Stimulated activated CD4-positive, alpha-beta T cell treated with anti-CD3 and anti-CD28 coated beads, Interleukin-15, amount 100 ng/mL, for 24 hours (primary cell): ENCODE results near the gene LMNA.
"Not testable (repeated sequence)": the region's sequence is repeated elsewhere in the genome, so short reads cannot be mapped to it uniquely, and the experiment has no call there.

Experiments used
- DNase-seq: peaks from one replicate; pipeline ENCODE4 v3.0.0-alpha.2; 2020

LMNA gene

GRCh38 chr1:156114101-156114918, at the start of gene LMNA:
LMNA (plus strand) TSS chr1:156114711; CDS start chr1:156114919, 208 bp downstream.
- peak; percentile 88 for DNase-seq

DNA sequence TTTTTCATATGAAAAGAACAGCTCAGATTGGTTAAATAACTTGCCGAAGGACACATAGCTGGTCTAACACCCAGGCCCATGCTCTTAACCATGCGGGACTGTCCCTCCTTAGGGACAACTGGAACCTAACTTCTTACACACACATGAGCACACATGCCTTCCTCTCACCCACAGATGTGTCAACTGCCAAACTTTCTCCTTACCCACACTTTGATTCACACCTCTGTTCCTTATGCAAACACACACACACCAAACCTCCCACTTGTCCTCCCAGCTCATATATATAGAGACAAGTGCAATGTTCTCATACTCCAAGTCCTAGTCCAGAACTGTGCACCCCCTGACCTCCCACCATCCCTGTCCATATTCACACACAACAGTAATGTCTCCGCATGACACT, 49.3 kb upstream of the LMNA start:
- DNase-seq, result no peak

GRCh38 chr1:156065871-156066270, 48.6 kb upstream of the LMNA start:
- DNase-seq, result no peak

GRCh38 chr1:156067262-156067661, 47.2 kb upstream of the LMNA start:
- DNase-seq, result no peak

- DNase-seq, result no peak
Measured at GRCh38 chr1:156069490-156070455, 44.7 kb upstream of the LMNA start.

DNA sequence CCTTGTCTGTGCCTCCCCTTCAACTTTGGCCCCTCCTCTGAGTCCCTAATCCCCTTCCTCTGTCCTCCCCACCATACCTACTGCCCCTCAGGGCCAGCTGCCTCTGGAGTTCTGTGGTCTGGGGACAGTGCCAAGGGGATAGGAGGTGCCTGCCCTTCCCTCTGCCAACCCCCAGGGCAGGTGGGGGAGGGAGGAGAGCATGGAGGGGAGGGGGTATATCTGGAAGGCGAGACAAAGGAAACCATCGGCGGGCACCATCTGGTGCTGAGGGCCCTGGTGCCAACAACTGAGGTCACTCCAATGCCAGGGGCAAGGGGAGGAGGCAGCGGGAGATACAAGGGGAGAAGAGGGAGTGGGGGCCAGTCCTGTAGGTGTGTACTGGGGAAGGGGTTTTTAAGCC, 44.0 kb upstream of the LMNA start:
- no peak for DNase-seq

- not testable (repeated sequence) for DNase-seq
Measured at GRCh38 chr1:156071332-156071816, 43.1 kb upstream of the LMNA start.

GRCh38 chr1:156072251-156072650, 42.3 kb upstream of the LMNA start:
- no peak for DNase-seq

DNA sequence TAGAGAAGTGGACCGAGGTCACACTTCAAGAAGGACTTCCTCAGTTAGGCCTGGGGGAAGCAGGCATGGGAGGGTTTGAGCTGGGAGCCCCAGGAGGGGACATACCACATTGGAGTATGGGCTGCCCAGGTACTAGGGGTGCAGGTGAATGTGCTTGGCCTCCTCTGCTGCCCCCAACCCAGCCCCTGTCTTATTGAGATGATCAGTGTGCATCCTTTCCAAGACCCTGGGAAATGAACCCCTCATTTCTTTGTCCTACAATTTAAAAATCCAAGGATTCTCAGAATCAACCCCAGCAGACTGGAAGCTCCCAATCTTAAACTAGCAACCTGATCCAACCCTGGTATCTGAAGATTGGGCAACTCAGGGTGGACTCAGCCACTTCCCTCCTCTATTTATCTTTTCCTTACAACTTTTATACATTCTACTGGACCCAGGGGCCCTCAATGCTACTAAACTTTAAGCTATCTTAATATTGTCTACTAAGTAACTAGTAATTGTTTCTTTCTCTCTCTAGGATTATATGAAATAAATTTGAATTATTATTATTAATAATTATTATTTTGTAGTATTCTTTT, 41.3 kb upstream of the LMNA start:
- DNase-seq, result no peak

GRCh38 chr1:156073740-156074139, 40.8 kb upstream of the LMNA start:
- DNase-seq, result no peak

- no peak for DNase-seq
Measured at GRCh38 chr1:156074661-156075060, 39.9 kb upstream of the LMNA start.

DNA sequence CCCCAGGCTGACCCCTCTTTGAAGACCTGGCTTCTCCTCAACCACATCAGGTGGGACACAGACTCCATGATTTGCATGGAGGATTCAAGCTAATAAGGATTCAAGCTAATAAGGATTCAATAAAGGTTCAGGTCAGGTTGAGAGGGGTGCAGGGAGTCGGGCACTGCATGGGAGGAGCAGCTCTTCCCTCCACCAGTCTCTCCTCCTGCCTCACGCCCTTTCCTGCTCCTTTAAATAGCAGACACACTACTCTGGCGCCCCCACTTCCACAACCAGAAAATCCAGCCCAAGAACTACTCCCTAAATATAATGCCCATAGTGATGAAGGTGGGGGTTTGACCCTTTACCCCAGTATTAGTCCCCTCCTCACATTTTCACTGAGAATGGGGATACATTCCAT, 39.3 kb upstream of the LMNA start:
- no peak for DNase-seq

- DNase-seq, result no peak
Measured at GRCh38 chr1:156075775-156076204, 38.7 kb upstream of the LMNA start.

- no peak for DNase-seq
Measured at GRCh38 chr1:156076609-156077429, 37.7 kb upstream of the LMNA start.

- no peak for DNase-seq
Measured at GRCh38 chr1:156077430-156077760, 37.1 kb upstream of the LMNA start.

GRCh38 chr1:156078728-156079127, 35.8 kb upstream of the LMNA start:
- no peak for DNase-seq

- no peak for DNase-seq
Measured at GRCh38 chr1:156079762-156080161, 34.7 kb upstream of the LMNA start.

DNA sequence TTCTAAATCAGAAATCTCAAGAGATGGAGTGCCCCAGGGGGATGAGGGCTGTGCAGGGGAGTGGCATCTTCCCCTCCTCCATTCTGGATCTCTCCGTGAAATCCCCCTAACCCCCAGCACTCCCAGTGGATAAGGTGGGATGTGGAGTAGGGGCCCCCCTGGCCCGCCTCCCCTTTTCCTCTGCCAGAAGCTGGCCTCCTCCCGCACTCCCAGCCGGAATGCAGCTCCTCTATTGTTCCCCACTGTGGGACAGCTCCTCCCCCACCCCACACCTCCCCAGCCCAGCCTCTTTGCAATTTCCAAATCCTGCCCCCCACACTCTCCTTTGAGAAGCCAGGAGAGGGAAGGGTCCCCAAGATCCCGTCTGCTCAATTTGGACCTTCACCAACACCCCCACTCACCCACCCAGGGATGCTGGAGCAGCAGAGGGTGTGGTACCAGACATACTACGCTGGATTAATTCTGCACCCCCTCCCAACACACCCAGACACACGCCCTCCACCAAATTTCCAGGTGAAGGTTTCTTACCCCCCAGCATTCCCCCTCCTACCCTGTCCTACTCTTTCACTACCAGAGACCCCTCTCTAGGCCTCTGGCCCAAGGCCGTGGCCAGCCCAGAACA, 34.2 kb upstream of the LMNA start:
- no peak for DNase-seq

GRCh38 chr1:156080863-156081179, 33.7 kb upstream of the LMNA start:
- no peak for DNase-seq

GRCh38 chr1:156081180-156081916, 33.2 kb upstream of the LMNA start:
- no peak for DNase-seq

GRCh38 chr1:156081917-156082308, 32.6 kb upstream of the LMNA start:
- DNase-seq, result no peak
